HG02759 (cell line): Measurements from ENCODE around the gene ZNRF3.

ENCODE experiments used
- ATAC-seq: cut with Tn5 transposase; IDR thresholded peaks from one replicate; pipeline ENCODE4 v1.9.1; 2021; ENCODE audit warnings: mild to moderate bottlenecking, moderate library complexity; ENCODE audit not compliant: unreplicated experiment

Gene ZNRF3

GRCh38 chr22:28978863-28979796, 95.8 kb downstream of the ZNRF3 start:
- no peak for ATAC-seq

- ATAC-seq: no peak
Observed at GRCh38 chr22:28980326-28980725, 97.0 kb downstream of the ZNRF3 start.

GRCh38 chr22:28981818-28982499, 98.6 kb downstream of the ZNRF3 start:
- ATAC-seq: no peak

- ATAC-seq: no peak
Observed at GRCh38 chr22:28983190-28983589, 99.8 kb downstream of the ZNRF3 start.

GRCh38 chr22:28983788-28984441, 100.5 kb downstream of the ZNRF3 start:
- no peak for ATAC-seq

- ATAC-seq: no peak
Observed at GRCh38 chr22:28984482-28985158, 101.2 kb downstream of the ZNRF3 start.

- no peak for ATAC-seq
Observed at GRCh38 chr22:28985581-28986290, 102.4 kb downstream of the ZNRF3 start.

GRCh38 chr22:28986366-28986765, 103.0 kb downstream of the ZNRF3 start:
- ATAC-seq: no peak

GRCh38 chr22:28988457-28988856, 105.1 kb downstream of the ZNRF3 start:
- ATAC-seq: no peak

- ATAC-seq: no peak
Observed at GRCh38 chr22:28989035-28989464, 105.7 kb downstream of the ZNRF3 start.

- ATAC-seq: no peak
Observed at GRCh38 chr22:28989484-28989883, 106.1 kb downstream of the ZNRF3 start.

GRCh38 chr22:28989912-28990311, 106.5 kb downstream of the ZNRF3 start:
- ATAC-seq: no peak

- no peak for ATAC-seq
Observed at GRCh38 chr22:28992565-28993356, 109.4 kb downstream of the ZNRF3 start.

- ATAC-seq: no peak
Observed at GRCh38 chr22:28994522-28994921, 111.2 kb downstream of the ZNRF3 start.

GRCh38 chr22:28995551-28995950, 112.2 kb downstream of the ZNRF3 start:
- no peak for ATAC-seq

- no peak for ATAC-seq
Observed at GRCh38 chr22:28997342-28997741, 114.0 kb downstream of the ZNRF3 start.

GRCh38 chr22:28998681-28999080, 115.3 kb downstream of the ZNRF3 start:
- ATAC-seq: no peak

GRCh38 chr22:28999510-28999909, 116.1 kb downstream of the ZNRF3 start:
- no peak for ATAC-seq

- no peak for ATAC-seq
Observed at GRCh38 chr22:28999919-29000556, 116.7 kb downstream of the ZNRF3 start.
